Neural cell (in vitro differentiated cells): ENCODE data around the gene SH3PXD2A. TPM values are rescaled to one million over a fixed set of nuclear protein-coding genes. Genes with fewer than 3 reads are reported as not detected.

Experiments used
- H2AFZ ChIP-seq: fragments of 200-600, 300-800 bp; sonication (generic), shearing (Covaris generic); 2 replicates; pipeline ENCODE4 v1.6.0; 2014; ENCODE audit warnings: low read depth, mild to moderate bottlenecking, antibody characterized with exemption, low read length, moderate library complexity
- H3F3A ChIP-seq: fragments of 200-600 bp; shearing (Covaris generic); 2 replicates; pipeline ENCODE4 v1.6.1; 2016; ENCODE audit warnings: mild to moderate bottlenecking, moderate library complexity, mixed read lengths, antibody characterized with exemption, low read length; ENCODE audit not compliant: insufficient read depth, poor library complexity, severe bottlenecking
- H3K27ac ChIP-seq: fragments of 200-600, 300-800 bp; sonication (generic), shearing (Covaris generic); 2 replicates; pipeline ENCODE4 v1.5.1; 2014; ENCODE audit warnings: mild to moderate bottlenecking, low read length, moderate library complexity
- H3K27me3 ChIP-seq: fragments of 300-800, 200-600 bp; sonication (generic), shearing (Covaris generic); 2 replicates; pipeline ENCODE4 v1.6.0; 2014; ENCODE audit warnings: mild to moderate bottlenecking, low read depth, low read length, moderate library complexity; ENCODE audit not compliant: insufficient read depth
- H3K36me3 ChIP-seq: fragments of 300-800, 200-600 bp; sonication (generic), shearing (Covaris generic); 2 replicates; pipeline ENCODE4 v1.5.1; 2014; ENCODE audit warnings: mild to moderate bottlenecking, antibody characterized with exemption, low read length, moderate library complexity; ENCODE audit not compliant: insufficient read depth
- H3K4me2 ChIP-seq: fragments of 300-800, 200-600 bp; sonication (generic), shearing (Covaris generic); 2 replicates; pipeline ENCODE4 v1.6.0; 2014; ENCODE audit warnings: mild to moderate bottlenecking, low read length
- H3K4me3 ChIP-seq: fragments of 300-800, 200-600 bp; sonication (generic), shearing (Covaris generic); 2 replicates; pipeline ENCODE4 v1.5.1; 2014; ENCODE audit warnings: mild to moderate bottlenecking, low read length, moderate library complexity
- H3K79me2 ChIP-seq: fragments of 200-600 bp; shearing (Covaris generic); replicated peaks from 2 replicates; pipeline ENCODE4 v1.6.0; 2014; ENCODE audit warnings: mild to moderate bottlenecking, low read length, moderate library complexity; ENCODE audit not compliant: insufficient read depth
- H3K9ac ChIP-seq: fragments of 300-800, 200-600 bp; sonication (generic), shearing (Covaris generic); 2 replicates; pipeline ENCODE4 v1.6.1; 2016; ENCODE audit warnings: mild to moderate bottlenecking, low read length, mixed read lengths
- H3K9me2 ChIP-seq: fragments of 200-600 bp; shearing (Covaris generic); 2 replicates; pipeline ENCODE4 v1.6.1; 2016; ENCODE audit warnings: mild to moderate bottlenecking, low read length, mixed read lengths; ENCODE audit not compliant: insufficient read depth
- H3K9me3 ChIP-seq: fragments of 200-600, 300-800 bp; sonication (generic), shearing (Covaris generic); 2 replicates; pipeline ENCODE4 v1.6.1; 2016; ENCODE audit warnings: mild to moderate bottlenecking, mixed run types, low read length, moderate library complexity, mixed read lengths
- H4K20me1 ChIP-seq: fragments of 200-600 bp; shearing (Covaris generic); 2 replicates; pipeline ENCODE4 v1.6.1; 2016; ENCODE audit warnings: mild to moderate bottlenecking, mixed run types; ENCODE audit not compliant: insufficient read depth
- CTCF ChIP-seq: fragments of 450-650 bp; IDR thresholded peaks from 2 replicates; pipeline ENCODE4 v1.5.1; 2014; ENCODE audit warnings: antibody characterized with exemption, mild to moderate bottlenecking, moderate library complexity; ENCODE audit not compliant: poor library complexity, severe bottlenecking
- EP300 ChIP-seq: fragments of 450-650 bp; conservative IDR thresholded peaks from 2 replicates; pipeline ENCODE4 v1.6.1; 2014; ENCODE audit warnings: antibody characterized with exemption, mild to moderate bottlenecking, moderate library complexity; ENCODE audit not compliant: poor library complexity, severe bottlenecking
- EZH2 ChIP-seq: fragments of 200-600, 300-800 bp; shearing (Covaris generic), sonication (generic); IDR thresholded peaks from 2 replicates; pipeline ENCODE4 v1.6.1; 2014; ENCODE audit warnings: antibody characterized with exemption, low read length, borderline replicate concordance, mild to moderate bottlenecking; ENCODE audit not compliant: insufficient read depth, poor library complexity, severe bottlenecking
- MXI1 ChIP-seq: fragments of 450-650 bp; conservative IDR thresholded peaks from 2 replicates; pipeline ENCODE4 v1.6.1; 2014; ENCODE audit warnings: antibody characterized with exemption, mild to moderate bottlenecking; ENCODE audit not compliant: poor library complexity, severe bottlenecking
- POLR2AphosphoS5 ChIP-seq: IDR thresholded peaks from 2 replicates; pipeline ENCODE4 v1.6.1; 2012
- RAD21 ChIP-seq: fragments of 450-650 bp; conservative IDR thresholded peaks from 2 replicates; pipeline ENCODE4 v1.6.1; 2014; ENCODE audit warnings: antibody characterized with exemption, mild to moderate bottlenecking, moderate library complexity
- REST ChIP-seq: IDR thresholded peaks from 2 replicates; pipeline ENCODE4 v1.6.1; 2012; ENCODE audit warnings: borderline replicate concordance
- SMC3 ChIP-seq: fragments of 450-650 bp; conservative IDR thresholded peaks from 2 replicates; pipeline ENCODE4 v1.6.1; 2014; ENCODE audit warnings: antibody characterized with exemption, mild to moderate bottlenecking, moderate library complexity; ENCODE audit not compliant: poor library complexity
- TAF1 ChIP-seq: IDR thresholded peaks from 2 replicates; pipeline ENCODE4 v1.6.1; 2012; ENCODE audit warnings: low read depth
- polyA plus RNA-seq: library from polyadenylated mRNA; depleted of rRNA; stranded (reverse); fragments of >200 nt; gene quantifications from 2 replicates; pipeline ENCODE4 v1.2.3, GENCODE V29; 2014

Gene SH3PXD2A
- polyA plus RNA-seq, 1 donor from 2014 or later: 5.2 TPM

GRCh38 chr10:103789771-103790201 lies 65.6 kb downstream of the SH3PXD2A start:
- no peak for TF ChIP-seq RAD21
- TF ChIP-seq MXI1: no peak
- TF ChIP-seq POLR2AphosphoS5: no peak
- no peak for TF ChIP-seq CTCF
- TF ChIP-seq EZH2: no peak
- TF ChIP-seq SMC3: no peak
- TF ChIP-seq EP300: no peak
- no peak for TF ChIP-seq TAF1
- TF ChIP-seq REST: no peak

GRCh38 chr10:103789161-103789560 lies 66.2 kb downstream of the SH3PXD2A start:
- H3K4me2 ChIP-seq: no peak overlapping the region

More at GRCh38 chr10:103789771-103790201, 65.6 kb downstream of the SH3PXD2A start:
- Histone ChIP-seq H3K27ac (no peak overlapping the region), H4K20me1 (no peaks in the 10 kb centered on the region), H3F3A (no peaks in the 10 kb centered on the region), H3K4me3 (no peak overlapping the region), H3K79me2 (no peaks in the 10 kb centered on the region), H3K9ac (no peak overlapping the region), H2AFZ (no peak overlapping the region), H3K27me3 (no peaks in the 10 kb centered on the region), H3K9me3 (no peaks in the 10 kb centered on the region), H3K4me2 (no peak overlapping the region), H3K36me3 (no peaks in the 10 kb centered on the region), H3K9me2 (no peaks in the 10 kb centered on the region)

GRCh38 chr10:103787331-103787730 lies 68.0 kb downstream of the SH3PXD2A start:
- H3F3A ChIP-seq: no peaks in the 10 kb centered on the region
- H3K9me2 ChIP-seq: no peaks in the 10 kb centered on the region
- H3K4me3 ChIP-seq: no peak overlapping the region
- H3K36me3 ChIP-seq: no peaks in the 10 kb centered on the region
- no peak overlapping the region for H3K4me2 ChIP-seq
- H3K27me3 ChIP-seq: no peaks in the 10 kb centered on the region
- H3K79me2 ChIP-seq: no peaks in the 10 kb centered on the region
- H3K9ac ChIP-seq: no peak overlapping the region
- H3K27ac ChIP-seq: no peak overlapping the region
- H2AFZ ChIP-seq: no peak overlapping the region
- H3K9me3 ChIP-seq: no peaks in the 10 kb centered on the region
- no peaks in the 10 kb centered on the region for H4K20me1 ChIP-seq
- TF ChIP-seq CTCF (no peak), MXI1 (no peak), REST (no peak), SMC3 (no peak), EZH2 (no peak), POLR2AphosphoS5 (no peak)

More at GRCh38 chr10:103789161-103789560, 66.2 kb downstream of the SH3PXD2A start:
- H2AFZ ChIP-seq: no peak overlapping the region
- no peaks in the 10 kb centered on the region for H3K79me2 ChIP-seq
- no peak overlapping the region for H3K9ac ChIP-seq
- no peak overlapping the region for H3K27ac ChIP-seq
- H3K4me3 ChIP-seq: no peak overlapping the region
- no peaks in the 10 kb centered on the region for H3K9me2 ChIP-seq
- TF ChIP-seq MXI1: no peak
- no peaks in the 10 kb centered on the region for H3K9me3 ChIP-seq
- H3F3A ChIP-seq: no peaks in the 10 kb centered on the region
- no peaks in the 10 kb centered on the region for H4K20me1 ChIP-seq
- H3K27me3 ChIP-seq: no peaks in the 10 kb centered on the region
- H3K36me3 ChIP-seq: no peaks in the 10 kb centered on the region
